Sigmoid colon (tissue), 7 donors: ENCODE measurements around the gene ADARB2. TPM values are rescaled to one million over a fixed set of nuclear protein-coding genes. Genes with fewer than 3 reads are reported as not detected.

Experiments
- DNase-seq: peaks from one replicate; pipeline ENCODE4 v3.0.0-alpha.2; 2019
- H3K27ac ChIP-seq, 4 donors: fragments of 200-600 bp; sonication (generic); one replicate each; pipeline ENCODE4 v1.5.1; 2016 to 2019; ENCODE audit warnings: mild to moderate bottlenecking in 1 of 4
- H3K27me3 ChIP-seq, 3 donors: fragments of 200-600 bp; sonication (generic); one replicate each; pipeline ENCODE4 v1.5.1; 2019; ENCODE audit warnings: mild to moderate bottlenecking in 1 of 3
- H3K36me3 ChIP-seq, 4 donors: fragments of 200-600 bp; sonication (generic); one replicate each; pipeline ENCODE4 v1.5.1; 2016 to 2019
- H3K4me1 ChIP-seq, 4 donors: fragments of 200-600 bp; sonication (generic); one replicate each; pipeline ENCODE4 v1.5.1; 2017 to 2019
- H3K4me3 ChIP-seq, 4 donors: fragments of 200-600 bp; sonication (generic); one replicate each; pipeline ENCODE4 v1.5.1; 2017 to 2019; ENCODE audit warnings: mild to moderate bottlenecking in 2 of 4, moderate library complexity in 1 of 4
- H3K9me3 ChIP-seq, 4 donors: fragments of 200-600 bp in 3 of 4; sonication (generic) in 3 of 4; one replicate each; pipeline versions ENCODE4 v1.5.1 to v1.6.1; 2013 to 2019
- EP300 ChIP-seq, 4 donors: sonication (generic); formaldehyde crosslinking; IDR thresholded peaks; one replicate each; pipeline ENCODE4 v1.6.1; 2017; ENCODE audit warnings: antibody characterized with exemption in 4 of 4
- POLR2A ChIP-seq, 2 donors: fragments of 450-650 bp; IDR thresholded peaks; one replicate each; pipeline ENCODE4 v1.6.1; 2016; ENCODE audit warnings: antibody characterized with exemption in 2 of 2, mild to moderate bottlenecking in 2 of 2, moderate library complexity in 2 of 2
- POLR2AphosphoS5 ChIP-seq, 4 donors: sonication (generic); formaldehyde crosslinking; IDR thresholded peaks; one replicate each; pipeline ENCODE4 v1.6.1; 2017; ENCODE audit warnings: antibody characterized with exemption in 4 of 4
- WGBS, 2 donors: extraction: QIAGEN DNeasy Blood & Tissue Kit; methylation state at CpG; one replicate each; pipeline ENCODE4 v1.1.7; 2013; 5-methylcytosine and 5-hydroxymethylcytosine counted together
- intact Hi-C: fragments of 100-400 bp; cut with DNase I; formaldehyde crosslinking; loops from one replicate; pipeline ENCODE4 v1.15.1; 2023
- polyA plus RNA-seq, 3 donors: library from polyadenylated mRNA; stranded (reverse); fragments of 200-250 nt; gene quantifications; one replicate each; pipeline ENCODE4 v1.2.3, GENCODE V29; 2013
- total RNA-seq, 4 donors: library from RNA; depleted of rRNA; stranded (reverse); fragments of >200 nt; gene quantifications; one replicate each; pipeline ENCODE4 v1.1.0, GENCODE V29; 2016
- TF ChIP-seq, protein P1 (sequence below), 4 experiments: fragments of 450-650 bp in 3 of 4; fragments of 200-600 bp in 1 of 4; IDR thresholded peaks; one replicate each; pipeline ENCODE4 v1.5.1; 2016 to 2019; ENCODE audit warnings: antibody characterized with exemption in 4 of 4, mild to moderate bottlenecking in 3 of 4, moderate library complexity in 2 of 4
- donor health status: healthy with polysubstance abuse.
- donor health status: Bipolar disorder and iron deficiency.
- donor health status: healthy.

Gene ADARB2
- total and polyA plus RNA-seq, 7 donors = 0.60 to 5.9 (median 3.5) TPM; not detected in 1

- no peak for DNase-seq
- WGBS, 2 donors = 87% methylated on average over 37 of the region's 37 CpGs
- Histone ChIP-seq H3K27me3 (peaks cover 0 to 29% (median 8%) of the 10 kb centered on the region in 3 donors), H3K4me3 (no peak overlapping the region), H3K9me3 (no peaks in the 10 kb centered on the region), H3K4me1 (no peaks in the 10 kb centered on the region), H3K27ac (no peak overlapping the region), H3K36me3 (no peaks in the 10 kb centered on the region)
- intact Hi-C loops = no loop called here
- TF ChIP-seq EP300 (IDR thresholded peaks at IDR 0.05) (no peak), POLR2AphosphoS5 (IDR thresholded peaks at IDR 0.05) (no peak), POLR2A (IDR thresholded peaks at IDR 0.05) (no peak)
- TF ChIP-seq, protein P1, sequence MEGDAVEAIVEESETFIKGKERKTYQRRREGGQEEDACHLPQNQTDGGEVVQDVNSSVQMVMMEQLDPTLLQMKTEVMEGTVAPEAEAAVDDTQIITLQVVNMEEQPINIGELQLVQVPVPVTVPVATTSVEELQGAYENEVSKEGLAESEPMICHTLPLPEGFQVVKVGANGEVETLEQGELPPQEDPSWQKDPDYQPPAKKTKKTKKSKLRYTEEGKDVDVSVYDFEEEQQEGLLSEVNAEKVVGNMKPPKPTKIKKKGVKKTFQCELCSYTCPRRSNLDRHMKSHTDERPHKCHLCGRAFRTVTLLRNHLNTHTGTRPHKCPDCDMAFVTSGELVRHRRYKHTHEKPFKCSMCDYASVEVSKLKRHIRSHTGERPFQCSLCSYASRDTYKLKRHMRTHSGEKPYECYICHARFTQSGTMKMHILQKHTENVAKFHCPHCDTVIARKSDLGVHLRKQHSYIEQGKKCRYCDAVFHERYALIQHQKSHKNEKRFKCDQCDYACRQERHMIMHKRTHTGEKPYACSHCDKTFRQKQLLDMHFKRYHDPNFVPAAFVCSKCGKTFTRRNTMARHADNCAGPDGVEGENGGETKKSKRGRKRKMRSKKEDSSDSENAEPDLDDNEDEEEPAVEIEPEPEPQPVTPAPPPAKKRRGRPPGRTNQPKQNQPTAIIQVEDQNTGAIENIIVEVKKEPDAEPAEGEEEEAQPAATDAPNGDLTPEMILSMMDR (IDR thresholded peaks at IDR 0.05) = no peak
Measured at GRCh38 chr10:1374511-1375345, 362.6 kb downstream of the ADARB2 start.

DNA sequence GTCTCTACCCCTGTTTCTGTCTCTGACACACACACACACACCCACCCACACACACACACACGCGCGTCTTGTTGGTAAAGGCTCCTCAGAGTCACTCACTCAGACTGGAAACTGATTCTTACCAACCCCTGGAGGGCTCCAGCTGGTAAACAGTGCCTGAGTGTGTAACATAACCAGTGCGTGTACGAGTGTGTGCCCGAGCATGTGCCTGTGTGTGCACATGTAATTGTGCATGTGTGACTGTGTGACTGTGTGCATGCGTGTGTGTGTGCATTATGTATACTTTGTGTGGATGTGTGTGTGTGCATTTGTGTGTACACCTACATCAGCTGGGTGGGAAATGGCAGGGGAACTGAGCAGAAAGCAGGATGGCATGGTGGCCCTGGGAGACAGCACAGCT lies 364.0 kb downstream of the ADARB2 start:
- no peak for DNase-seq
- intact Hi-C loops = no loop called here
- 94% methylated on average over 7 of the region's 7 CpGs for WGBS, 2 donors
- Histone ChIP-seq H3K27ac (no peak overlapping the region), H3K4me3 (no peak overlapping the region), H3K9me3 (no peaks in the 10 kb centered on the region), H3K27me3 (peaks cover 0 to 17% (median 2%) of the 10 kb centered on the region in 3 donors), H3K4me1 (no peaks in the 10 kb centered on the region), H3K36me3 (no peaks in the 10 kb centered on the region)
- TF ChIP-seq EP300 (IDR thresholded peaks at IDR 0.05) (no peak), POLR2AphosphoS5 (IDR thresholded peaks at IDR 0.05) (no peak), POLR2A (IDR thresholded peaks at IDR 0.05) (no peak)
- TF ChIP-seq, protein P1 (IDR thresholded peaks at IDR 0.05) = no peak

- peaks cover 0 to 6% (median 0%) of the 10 kb centered on the region in 3 donors for H3K27me3 ChIP-seq
- no peaks in the 10 kb centered on the region for H3K4me1 ChIP-seq
- DNase-seq = no peak
- H3K27ac ChIP-seq = no peak overlapping the region
- no peak overlapping the region for H3K4me3 ChIP-seq
- 86% methylated on average over 4 of the region's 4 CpGs for WGBS, 2 donors
- H3K9me3 ChIP-seq = no peaks in the 10 kb centered on the region
- H3K36me3 ChIP-seq = no peaks in the 10 kb centered on the region
- intact Hi-C loops = no loop called here
- no peak for TF ChIP-seq EP300 (IDR thresholded peaks at IDR 0.05)
- no peak for TF ChIP-seq POLR2A (IDR thresholded peaks at IDR 0.05)
- no peak for TF ChIP-seq POLR2AphosphoS5 (IDR thresholded peaks at IDR 0.05)
Measured at GRCh38 chr10:1372212-1372611, 365.1 kb downstream of the ADARB2 start.

DNA sequence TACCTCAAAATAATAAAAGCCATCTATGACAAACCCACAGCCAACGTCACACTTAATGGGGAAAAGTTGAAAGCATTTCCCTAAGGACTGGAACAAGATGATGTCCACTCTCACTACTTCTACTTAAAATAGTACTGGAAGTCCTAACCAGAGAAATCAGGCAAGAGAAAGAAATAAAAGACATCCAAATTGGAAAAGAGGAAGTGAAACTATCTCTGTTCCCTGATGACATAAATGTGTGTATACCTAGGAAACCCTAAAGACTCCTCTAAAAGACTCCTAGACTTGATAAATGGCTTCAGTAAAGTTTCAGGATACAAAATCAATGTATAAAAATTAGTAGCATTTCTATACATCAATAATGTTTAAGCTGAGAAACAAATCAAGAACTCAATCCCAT lies 367.0 kb downstream of the ADARB2 start:
- intact Hi-C loops = no loop called here

DNA sequence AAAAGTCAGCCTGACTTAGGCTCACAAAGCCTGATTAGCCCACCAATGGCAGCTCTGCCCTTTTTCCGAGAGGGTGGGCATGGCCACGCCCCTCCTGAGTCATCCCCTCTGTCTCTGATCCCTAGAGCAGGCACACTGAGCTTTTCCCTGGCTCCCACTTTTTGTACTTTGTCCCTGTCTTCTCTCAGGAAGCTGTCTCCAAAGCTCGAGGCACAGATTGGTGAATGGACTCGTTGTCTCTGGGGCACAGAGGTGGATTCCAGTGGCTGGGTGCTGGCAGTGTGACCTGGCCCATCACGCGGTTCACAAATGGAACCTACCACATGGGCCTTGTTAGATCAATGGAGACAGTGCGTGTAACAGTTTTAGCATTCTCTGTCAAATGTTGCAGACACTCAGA lies 367.7 kb downstream of the ADARB2 start:
- no peak overlapping the region for H3K4me3 ChIP-seq
- intact Hi-C loops = no loop called here
- H3K4me1 ChIP-seq = no peaks in the 10 kb centered on the region
- no peak overlapping the region for H3K27ac ChIP-seq
- H3K27me3 ChIP-seq = no peaks in the 10 kb centered on the region
- WGBS, 2 donors = 29 to 68% methylated on average over 7 of the region's 7 CpGs
- no peaks in the 10 kb centered on the region for H3K36me3 ChIP-seq
- no peaks in the 10 kb centered on the region for H3K9me3 ChIP-seq
- no peak for DNase-seq
- TF ChIP-seq, protein P1 (IDR thresholded peaks at IDR 0.05) = no peak
- TF ChIP-seq EP300 (IDR thresholded peaks at IDR 0.05) = no peak
- TF ChIP-seq POLR2A (IDR thresholded peaks at IDR 0.05) = no peak
- TF ChIP-seq POLR2AphosphoS5 (IDR thresholded peaks at IDR 0.05) = no peak

More for the DNA sequence above, 367.0 kb downstream of the ADARB2 start:
- H3K9me3 ChIP-seq = no peaks in the 10 kb centered on the region
- no peak overlapping the region for H3K4me3 ChIP-seq
- no peak overlapping the region for H3K27ac ChIP-seq
- TF ChIP-seq, protein P1 (IDR thresholded peaks at IDR 0.05) = no peak
- TF ChIP-seq POLR2A (IDR thresholded peaks at IDR 0.05) = no peak
- no peak for TF ChIP-seq EP300 (IDR thresholded peaks at IDR 0.05)
- TF ChIP-seq POLR2AphosphoS5 (IDR thresholded peaks at IDR 0.05) = no peak
- no peak for DNase-seq
- H3K4me1 ChIP-seq = no peaks in the 10 kb centered on the region
- H3K27me3 ChIP-seq = no peaks in the 10 kb centered on the region
- H3K36me3 ChIP-seq = no peaks in the 10 kb centered on the region
- 62 to 72% methylated on average over 1 of the region's 1 CpG for WGBS, 2 donors
